ENCODE results near the gene SLC35C1. TPM values are rescaled to one million over a fixed set of nuclear protein-coding genes. Genes with fewer than 3 reads are reported as not detected.

The SLC35C1 gene
- total RNA-seq, 1 donor from 2014 or later = 8.6 TPM

GRCh38 chr11:45765107-45765668 lies 39.8 kb upstream of the SLC35C1 start:
- DNase-seq (no peak), ATAC-seq (ENCODE audit: low read depth) (no peak)
- no peak overlapping the region for H3K27ac Mint-ChIP-seq
- no peaks in the 10 kb centered on the region for H3K36me3 Mint-ChIP-seq (ENCODE audit: low read depth)
- peaks cover 25% of the 10 kb centered on the region for H3K27me3 Mint-ChIP-seq
- TF ChIP-seq CTCF (IDR thresholded peaks at IDR 0.05) = no peak
- CTCF ChIA-PET = no interaction called here
- no peak overlapping the region for H3K4me3 Mint-ChIP-seq
- intact Hi-C loops (cut with micrococcal nuclease) = no loop called here
- no peaks in the 10 kb centered on the region for H3K9me3 Mint-ChIP-seq
- POLR2A ChIA-PET = no interaction called here
- H3K4me1 Mint-ChIP-seq = no peaks in the 10 kb centered on the region

GRCh38 chr11:45765836-45766235 lies 39.1 kb upstream of the SLC35C1 start:
- ChIA-PET CTCF (no interaction called here), POLR2A (no interaction called here)
- Mint-ChIP-seq H3K36me3 (ENCODE audit: low read depth) (no peaks in the 10 kb centered on the region), H3K27me3 (peaks cover 23% of the 10 kb centered on the region), H3K9me3 (no peaks in the 10 kb centered on the region), H3K4me1 (no peaks in the 10 kb centered on the region), H3K4me3 (no peak overlapping the region), H3K27ac (no peak overlapping the region)
- TF ChIP-seq CTCF (IDR thresholded peaks at IDR 0.05) = no peak
- ATAC-seq (ENCODE audit: low read depth) (no peak), DNase-seq (no peak)
- intact Hi-C loops (cut with micrococcal nuclease) = no loop called here

GRCh38 chr11:45766469-45766868 lies 38.5 kb upstream of the SLC35C1 start:
- peaks cover 23% of the 10 kb centered on the region for H3K27me3 Mint-ChIP-seq
- intact Hi-C loops (cut with micrococcal nuclease) = no loop called here
- POLR2A ChIA-PET = no interaction called here
- no peak overlapping the region for H3K27ac Mint-ChIP-seq
- no peak overlapping the region for H3K4me3 Mint-ChIP-seq
- TF ChIP-seq CTCF (IDR thresholded peaks at IDR 0.05) = no peak
- H3K4me1 Mint-ChIP-seq = peaks cover 4% of the 10 kb centered on the region
- DNase-seq (no peak), ATAC-seq (ENCODE audit: low read depth) (no peak)
- CTCF ChIA-PET = no interaction called here
- no peaks in the 10 kb centered on the region for H3K9me3 Mint-ChIP-seq
- H3K36me3 Mint-ChIP-seq (ENCODE audit: low read depth) = no peaks in the 10 kb centered on the region

GRCh38 chr11:45768486-45768885 lies 36.5 kb upstream of the SLC35C1 start:
- peaks cover 9% of the 10 kb centered on the region for H3K4me1 Mint-ChIP-seq
- no peak for TF ChIP-seq CTCF (IDR thresholded peaks at IDR 0.05)
- POLR2A ChIA-PET = no interaction called here
- CTCF ChIA-PET = no interaction called here
- DNase-seq = no peak
- no peak for ATAC-seq (ENCODE audit: low read depth)
- H3K36me3 Mint-ChIP-seq (ENCODE audit: low read depth) = no peaks in the 10 kb centered on the region
- H3K27ac Mint-ChIP-seq = no peak overlapping the region
- H3K9me3 Mint-ChIP-seq = no peaks in the 10 kb centered on the region
- peaks cover 11% of the 10 kb centered on the region for H3K27me3 Mint-ChIP-seq
- intact Hi-C loops (cut with micrococcal nuclease) = no loop called here
- H3K4me3 Mint-ChIP-seq = no peak overlapping the region

GRCh38 chr11:45769960-45770359 lies 35.0 kb upstream of the SLC35C1 start:
- peaks cover 9% of the 10 kb centered on the region for H3K4me1 Mint-ChIP-seq
- TF ChIP-seq CTCF (IDR thresholded peaks at IDR 0.05) = no peak
- no peaks in the 10 kb centered on the region for H3K9me3 Mint-ChIP-seq
- CTCF ChIA-PET = interaction anchor here (2.2 to 3.7 kb wide), 2 partner anchors 12 to 236 kb away, joined by 5 to 54 read pairs; no protein-coding TSS in a partner anchor
- ATAC-seq (ENCODE audit: low read depth) (no peak), DNase-seq (no peak)
- intact Hi-C loops (cut with micrococcal nuclease) = no loop called here
- H3K27me3 Mint-ChIP-seq = peaks cover 6% of the 10 kb centered on the region
- H3K27ac Mint-ChIP-seq = no peak overlapping the region
- POLR2A ChIA-PET = no interaction called here
- H3K4me3 Mint-ChIP-seq = no peak overlapping the region
- H3K36me3 Mint-ChIP-seq (ENCODE audit: low read depth) = no peaks in the 10 kb centered on the region
